Erythroblast (primary cell): Measurements from ENCODE around the gene CRAT.

Experiments
- GATA1 ChIP-seq: IDR thresholded peaks from 2 replicates; pipeline ENCODE4 v1.6.1; 2011; ENCODE audit warnings: low read depth, mild to moderate bottlenecking, control low read depth, low read length, moderate library complexity
- POLR2A ChIP-seq: IDR thresholded peaks from 2 replicates; pipeline ENCODE4 v1.6.1; 2011; ENCODE audit warnings: mild to moderate bottlenecking, low read length

DNA sequence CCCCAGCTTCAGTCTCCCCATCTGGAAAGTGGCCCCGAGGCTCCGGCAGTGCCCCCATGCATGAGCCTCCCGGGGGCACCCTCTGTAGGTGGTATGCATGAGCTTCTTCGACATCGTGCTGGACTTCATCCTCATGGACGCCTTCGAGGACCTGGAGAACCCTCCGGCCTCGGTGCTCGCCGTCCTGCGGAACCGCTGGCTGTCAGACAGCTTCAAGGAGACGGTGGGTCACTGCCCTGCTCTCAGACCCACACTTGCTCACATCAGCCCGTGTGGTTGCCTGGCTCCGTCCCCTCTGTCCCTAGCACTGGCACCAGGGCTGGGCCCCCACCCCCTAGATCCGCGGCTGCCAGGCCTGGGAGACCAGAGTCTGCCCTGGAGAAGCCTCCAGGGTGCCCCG lies 42.5 kb downstream of the CRAT start:
- TF ChIP-seq POLR2A, result no peak
- TF ChIP-seq GATA1, result no peak
